Measurements from ENCODE around the gene RHOXF2B. TPM values are rescaled to one million over a fixed set of nuclear protein-coding genes. Genes with fewer than 3 reads are reported as not detected.

Gene RHOXF2B
- polyA plus RNA-seq, 3 donors, result 0.07 to 0.49 TPM; not detected in 1

Other genes starting within 250 kb of the RHOXF2B start
- 10 to 100 TPM; 32.3 to 37.9 (median 33.1) TPM for gene UPF3B, start 224.7 kb downstream of the RHOXF2B start, polyA plus RNA-seq (ENCODE audit: insufficient read length in 3 of 3)
- 10 to 100 TPM; 11.6 to 13.7 (median 11.9) TPM for gene RNF113A, start 206.0 kb downstream of the RHOXF2B start, polyA plus RNA-seq (ENCODE audit: insufficient read length in 3 of 3)
- gene NDUFA1, start 205.9 kb downstream of the RHOXF2B start, polyA plus RNA-seq (ENCODE audit: insufficient read length in 3 of 3), result 100 to 1,000 TPM; 167 to 180 (median 173) TPM
- gene AKAP14, start 181.8 kb downstream of the RHOXF2B start, polyA plus RNA-seq (ENCODE audit: insufficient read length in 3 of 3), result under 1 TPM; 0.26 to 0.37 (median 0.31) TPM
- gene NKAP, start 133.9 kb downstream of the RHOXF2B start, polyA plus RNA-seq (ENCODE audit: insufficient read length in 3 of 3), result 10 to 100 TPM; 13.6 to 16.7 (median 14.9) TPM
- gene RHOXF1, start 38.2 kb upstream of the RHOXF2B start, polyA plus RNA-seq (ENCODE audit: insufficient read length in 3 of 3), result 1 to 10 TPM in 1 of 3 donors, under 1 TPM in 1, not detected in 1; 0.58 to 1.1 TPM
- gene RHOXF2, start 80.9 kb upstream of the RHOXF2B start, polyA plus RNA-seq (ENCODE audit: insufficient read length in 3 of 3), result under 1 TPM in 2 of 3 donors, not detected in 1; 0.13 to 0.62 TPM
- 10 to 100 TPM; 26.6 to 29.3 (median 28.0) TPM for gene ZBTB33, start 173.1 kb upstream of the RHOXF2B start, polyA plus RNA-seq (ENCODE audit: insufficient read length in 3 of 3)
- under 1 TPM; 0.33 to 0.76 (median 0.41) TPM for gene TMEM255A, start 233.8 kb upstream of the RHOXF2B start, polyA plus RNA-seq (ENCODE audit: insufficient read length in 3 of 3)

Measured in right renal cortex interstitium (tissue), 3 donors.